ENCODE measurements around the gene ATP8A2. TPM values are rescaled to one million over a fixed set of nuclear protein-coding genes. Genes with fewer than 3 reads are reported as not detected.

Gene ATP8A2
- total RNA-seq, 1 experiment from 2014 or later: 0.26 TPM

- no peaks in the 10 kb centered on the region for H3K36me3 Mint-ChIP-seq (ENCODE audit: insufficient read depth, unreplicated experiment)
- no TSS peak for BruUV-seq (replicated peaks)
- DNase-seq (ENCODE audit: unreplicated experiment): no peak
- no peaks in the 10 kb centered on the region for H3K4me1 Mint-ChIP-seq (ENCODE audit: insufficient read depth, unreplicated experiment)
- H3K27ac Mint-ChIP-seq (ENCODE audit: low read depth, unreplicated experiment): no peak overlapping the region
- TF ChIP-seq CTCF (IDR thresholded peaks at IDR 0.05; ENCODE audit: unreplicated experiment): no peak
- no peaks in the 10 kb centered on the region for H3K27me3 Mint-ChIP-seq (ENCODE audit: insufficient read depth, unreplicated experiment)
- ChIA-PET CTCF (interaction anchor here (2.0 kb wide), 1 partner anchor 19 kb away, joined by 10 read pairs; no protein-coding TSS in a partner anchor), POLR2A (interaction anchor here (1.1 kb wide), 1 partner anchor 9 kb away, joined by 4 read pairs; no protein-coding TSS in a partner anchor)
- intact Hi-C loops (cut with micrococcal nuclease): no loop called here
- no peaks in the 10 kb centered on the region for H3K9me3 Mint-ChIP-seq (ENCODE audit: unreplicated experiment)
- no peak overlapping the region for H3K4me3 Mint-ChIP-seq (ENCODE audit: unreplicated experiment)
These were observed 22.8 kb downstream of the ATP8A2 start for GRCh38 chr13:25394402-25395060.

- no peaks in the 10 kb centered on the region for H3K27me3 Mint-ChIP-seq (ENCODE audit: insufficient read depth, unreplicated experiment)
These were observed 26.0 kb downstream of the ATP8A2 start for GRCh38 chr13:25397763-25398162.

GRCh38 chr13:25400925-25401324 lies 29.2 kb downstream of the ATP8A2 start:
- no TSS peak for BruUV-seq (replicated peaks)
- no peak for TF ChIP-seq CTCF (IDR thresholded peaks at IDR 0.05; ENCODE audit: unreplicated experiment)
- H3K4me1 Mint-ChIP-seq (ENCODE audit: insufficient read depth, unreplicated experiment): no peaks in the 10 kb centered on the region
- CTCF ChIA-PET: interaction anchor here (1.0 kb wide), 1 partner anchor 26 kb away, joined by 5 read pairs; no protein-coding TSS in a partner anchor
- no peaks in the 10 kb centered on the region for H3K36me3 Mint-ChIP-seq (ENCODE audit: insufficient read depth, unreplicated experiment)
- no peaks in the 10 kb centered on the region for H3K27me3 Mint-ChIP-seq (ENCODE audit: insufficient read depth, unreplicated experiment)
- H3K4me3 Mint-ChIP-seq (ENCODE audit: unreplicated experiment): no peak overlapping the region
- H3K27ac Mint-ChIP-seq (ENCODE audit: low read depth, unreplicated experiment): no peak overlapping the region
- POLR2A ChIA-PET: no interaction called here
- no peaks in the 10 kb centered on the region for H3K9me3 Mint-ChIP-seq (ENCODE audit: unreplicated experiment)
- intact Hi-C loops (cut with micrococcal nuclease): no loop called here
- DNase-seq (ENCODE audit: unreplicated experiment): no peak

More at GRCh38 chr13:25397763-25398162, 26.0 kb downstream of the ATP8A2 start:
- Mint-ChIP-seq H3K27ac (ENCODE audit: low read depth, unreplicated experiment) (no peak overlapping the region), H3K9me3 (ENCODE audit: unreplicated experiment) (no peaks in the 10 kb centered on the region), H3K36me3 (ENCODE audit: insufficient read depth, unreplicated experiment) (no peaks in the 10 kb centered on the region), H3K4me3 (ENCODE audit: unreplicated experiment) (no peak overlapping the region), H3K4me1 (ENCODE audit: insufficient read depth, unreplicated experiment) (no peaks in the 10 kb centered on the region)
- POLR2A ChIA-PET: no interaction called here
- TF ChIP-seq CTCF (IDR thresholded peaks at IDR 0.05; ENCODE audit: unreplicated experiment): no peak
- CTCF ChIA-PET: no interaction called here
- intact Hi-C loops (cut with micrococcal nuclease): no loop called here
- no TSS peak for BruUV-seq (replicated peaks)
- no peak for DNase-seq (ENCODE audit: unreplicated experiment)

GRCh38 chr13:25401958-25402357 lies 30.2 kb downstream of the ATP8A2 start:
- intact Hi-C loops (cut with micrococcal nuclease): no loop called here
- ChIA-PET POLR2A (no interaction called here), CTCF (interaction anchor here (1.0 kb wide), 1 partner anchor 27 kb away, joined by 5 read pairs; no protein-coding TSS in a partner anchor)
- DNase-seq (ENCODE audit: unreplicated experiment): no peak
- Mint-ChIP-seq H3K4me3 (ENCODE audit: unreplicated experiment) (no peak overlapping the region), H3K9me3 (ENCODE audit: unreplicated experiment) (no peaks in the 10 kb centered on the region), H3K4me1 (ENCODE audit: insufficient read depth, unreplicated experiment) (no peaks in the 10 kb centered on the region), H3K36me3 (ENCODE audit: insufficient read depth, unreplicated experiment) (no peaks in the 10 kb centered on the region), H3K27me3 (ENCODE audit: insufficient read depth, unreplicated experiment) (no peaks in the 10 kb centered on the region), H3K27ac (ENCODE audit: low read depth, unreplicated experiment) (no peak overlapping the region)
- BruUV-seq (replicated peaks): no TSS peak
- TF ChIP-seq CTCF (IDR thresholded peaks at IDR 0.05; ENCODE audit: unreplicated experiment): no peak

Data from MCF 10A (cell line).